ENCODE results near the gene VAV1.

The VAV1 gene

GRCh38 chr19:6873708-6874431 is 101.4 kb downstream of the VAV1 start:
- ChIA-PET CTCF (interaction anchor here (0.7 kb wide), 1 partner anchor 242 kb away, joined by 3 read pairs; no protein-coding TSS in a partner anchor), POLR2A (no interaction called here)
- Histone ChIP-seq H3K27ac (ENCODE audit: extremely low read depth, low read depth, low read length) (no peak overlapping the region), H3K4me1 (ENCODE audit: control insufficient read depth, insufficient read depth, low read length) (no peaks in the 10 kb centered on the region), H3K4me3 (ENCODE audit: low read depth, low read length) (no peak overlapping the region), H3K9me3 (ENCODE audit: control insufficient read depth, insufficient read depth, low read depth, low read length) (no peaks in the 10 kb centered on the region), H3K36me3 (ENCODE audit: control insufficient read depth in 2 of 2, insufficient read depth in 1 of 2, low read length in 2 of 2) (no peaks in the 10 kb centered on the region)
- no peak for TF ChIP-seq KLF17 (tag by site-specific recombination; IDR thresholded peaks at IDR 0.05)
- TF ChIP-seq ZNF146 (tag by site-specific recombination; IDR thresholded peaks at IDR 0.05), result peak; percentile 18; the same call in 1 of the 2 replicates
- TF ChIP-seq ZBTB6 (tag by site-specific recombination; IDR thresholded peaks at IDR 0.05), result no peak
- no peak for TF ChIP-seq BCL11B (tag by site-specific recombination; IDR thresholded peaks at IDR 0.05; ENCODE audit: low read depth)
- no peak for TF ChIP-seq ZNF624 (tag by site-specific recombination; IDR thresholded peaks at IDR 0.05)
- TF ChIP-seq ZNF18 (tag by site-specific recombination; IDR thresholded peaks at IDR 0.05), result no peak
- TF ChIP-seq BCL11A (tag by site-specific recombination; IDR thresholded peaks at IDR 0.05; ENCODE audit: low read depth), result no peak
- TF ChIP-seq ZNF169 (tag by site-specific recombination; IDR thresholded peaks at IDR 0.05), result no peak
- TF ChIP-seq KLF8 (tag by site-specific recombination; IDR thresholded peaks at IDR 0.05), result no peak
- TF ChIP-seq SP7 (tag by site-specific recombination; IDR thresholded peaks at IDR 0.05), result no peak
- no peak for TF ChIP-seq ZNF211 (tag by site-specific recombination; IDR thresholded peaks at IDR 0.05; ENCODE audit: low read depth)
- TF ChIP-seq ZBTB21 (tag by site-specific recombination; IDR thresholded peaks at IDR 0.05), result no peak
- no peak for TF ChIP-seq ZNF391 (tag by site-specific recombination; IDR thresholded peaks at IDR 0.05; ENCODE audit: borderline replicate concordance, low read depth)
- no peak for TF ChIP-seq ZNF404 (tag by site-specific recombination; IDR thresholded peaks at IDR 0.05)
- no peak for TF ChIP-seq PATZ1 (tag by site-specific recombination; IDR thresholded peaks at IDR 0.05)
- no peak for TF ChIP-seq IKZF3 (tag by site-specific recombination; IDR thresholded peaks at IDR 0.05)
- no peak for TF ChIP-seq ZNF747 (tag by site-specific recombination; IDR thresholded peaks at IDR 0.05)
- no peak for TF ChIP-seq ZNF785 (tag by site-specific recombination; IDR thresholded peaks at IDR 0.05)
- TF ChIP-seq ZNF248 (tag by site-specific recombination; IDR thresholded peaks at IDR 0.05), result no peak
- no peak for TF ChIP-seq ZBTB44 (tag by site-specific recombination; IDR thresholded peaks at IDR 0.05)
- peak; percentile 29 for TF ChIP-seq SETDB1 (IDR thresholded peaks at IDR 0.05; ENCODE audit: insufficient read length, low read length)
- no peak for TF ChIP-seq ZXDB (tag by site-specific recombination; IDR thresholded peaks at IDR 0.05)
- peak; percentile 70; the same call in 1 of the 2 replicates for TF ChIP-seq TRIM28 (IDR thresholded peaks at IDR 0.05; ENCODE audit: borderline replicate concordance, low read length)
- no peak for TF ChIP-seq INSM2 (tag by site-specific recombination; IDR thresholded peaks at IDR 0.05)

Data from HEK293 (cell line).